IMR-90 (cell line): ENCODE measurements around the gene MARCHF2.

Experiments
- MXI1 ChIP-seq: IDR thresholded peaks from 2 replicates; pipeline ENCODE4 v1.6.1; 2012; ENCODE audit warnings: low read depth, mild to moderate bottlenecking, low read length, moderate library complexity, borderline replicate concordance
- TF ChIP-seq, protein P1 (sequence below): conservative IDR thresholded peaks from 2 replicates; pipeline ENCODE4 v1.5.1; 2012; ENCODE audit warnings: mild to moderate bottlenecking, low read depth, low read length, improper control_type of control experiment

- TF ChIP-seq, protein P1, sequence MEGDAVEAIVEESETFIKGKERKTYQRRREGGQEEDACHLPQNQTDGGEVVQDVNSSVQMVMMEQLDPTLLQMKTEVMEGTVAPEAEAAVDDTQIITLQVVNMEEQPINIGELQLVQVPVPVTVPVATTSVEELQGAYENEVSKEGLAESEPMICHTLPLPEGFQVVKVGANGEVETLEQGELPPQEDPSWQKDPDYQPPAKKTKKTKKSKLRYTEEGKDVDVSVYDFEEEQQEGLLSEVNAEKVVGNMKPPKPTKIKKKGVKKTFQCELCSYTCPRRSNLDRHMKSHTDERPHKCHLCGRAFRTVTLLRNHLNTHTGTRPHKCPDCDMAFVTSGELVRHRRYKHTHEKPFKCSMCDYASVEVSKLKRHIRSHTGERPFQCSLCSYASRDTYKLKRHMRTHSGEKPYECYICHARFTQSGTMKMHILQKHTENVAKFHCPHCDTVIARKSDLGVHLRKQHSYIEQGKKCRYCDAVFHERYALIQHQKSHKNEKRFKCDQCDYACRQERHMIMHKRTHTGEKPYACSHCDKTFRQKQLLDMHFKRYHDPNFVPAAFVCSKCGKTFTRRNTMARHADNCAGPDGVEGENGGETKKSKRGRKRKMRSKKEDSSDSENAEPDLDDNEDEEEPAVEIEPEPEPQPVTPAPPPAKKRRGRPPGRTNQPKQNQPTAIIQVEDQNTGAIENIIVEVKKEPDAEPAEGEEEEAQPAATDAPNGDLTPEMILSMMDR = no peak
- no peak for TF ChIP-seq MXI1
Measured at GRCh38 chr19:8366121-8366581, 47.0 kb upstream of the MARCHF2 start.
